GM23248 (cell line): ENCODE data around the gene GSE1. TPM values are rescaled to one million over a fixed set of nuclear protein-coding genes. Genes with fewer than 3 reads are reported as not detected.

Experiments used
- DNase-seq: peaks from one replicate; pipeline ENCODE4 v3.0.0-alpha.2; 2015
- H2AFZ ChIP-seq: fragments of 200-600 bp; sonication (generic); 2 replicates; pipeline ENCODE4 v1.6.1; 2016; ENCODE audit warnings: antibody characterized with exemption
- H3F3A ChIP-seq: fragments of 200-600 bp; sonication (generic); 2 replicates; pipeline ENCODE4 v1.6.1; 2016; ENCODE audit warnings: mild to moderate bottlenecking, antibody characterized with exemption, mixed run types; ENCODE audit not compliant: insufficient read depth
- H3K27ac ChIP-seq: fragments of 200-600 bp; sonication (generic); 2 replicates; pipeline ENCODE4 v1.5.1; 2016; ENCODE audit warnings: mild to moderate bottlenecking
- H3K27me3 ChIP-seq: fragments of 200-600 bp; sonication (generic); replicated peaks from 2 replicates; pipeline ENCODE4 v1.6.1; 2016; ENCODE audit warnings: mild to moderate bottlenecking; ENCODE audit not compliant: insufficient read depth
- H3K36me3 ChIP-seq: fragments of 200-600 bp; sonication (generic); 2 replicates; pipeline ENCODE4 v1.6.1; 2016; ENCODE audit warnings: low read depth, mild to moderate bottlenecking
- H3K4me1 ChIP-seq: fragments of 200-600 bp; sonication (generic); 2 replicates; pipeline ENCODE4 v1.6.1; 2016; ENCODE audit warnings: mild to moderate bottlenecking; ENCODE audit not compliant: insufficient read depth
- H3K4me2 ChIP-seq: fragments of 200-600 bp; sonication (generic); one replicate; pipeline ENCODE4 v1.6.1; 2016; ENCODE audit warnings: mild to moderate bottlenecking; ENCODE audit not compliant: unreplicated experiment
- H3K4me3 ChIP-seq: fragments of 200-600 bp; sonication (generic); 2 replicates; pipeline ENCODE4 v1.5.1; 2016; ENCODE audit warnings: mild to moderate bottlenecking
- H3K79me2 ChIP-seq: fragments of 200-600 bp; sonication (generic); 2 replicates; pipeline ENCODE4 v1.6.1; 2016; ENCODE audit warnings: mild to moderate bottlenecking; ENCODE audit not compliant: insufficient read depth
- H3K9ac ChIP-seq: fragments of 200-600 bp; sonication (generic); 2 replicates; pipeline ENCODE4 v1.6.1; 2016; ENCODE audit warnings: mild to moderate bottlenecking
- H3K9me2 ChIP-seq: fragments of 200-600 bp; sonication (generic); 2 replicates; pipeline ENCODE4 v1.6.1; 2016; ENCODE audit warnings: mixed run types, mild to moderate bottlenecking, moderate library complexity; ENCODE audit not compliant: insufficient read depth
- H3K9me3 ChIP-seq: fragments of 200-600 bp; sonication (generic); one replicate; pipeline ENCODE4 v1.6.1; 2017; ENCODE audit warnings: low read depth
- H4K20me1 ChIP-seq: fragments of 200-600 bp; sonication (generic); 2 replicates; pipeline ENCODE4 v1.6.0; 2016; ENCODE audit not compliant: insufficient read depth
- EZH2 ChIP-seq: fragments of 200-600 bp; sonication (generic); IDR thresholded peaks from 2 replicates; pipeline ENCODE4 v1.6.1; 2018; ENCODE audit warnings: antibody characterized with exemption, mild to moderate bottlenecking; ENCODE audit not compliant: insufficient read depth, poor library complexity, severe bottlenecking
- EZH2phosphoT487 ChIP-seq: fragments of 200-600 bp; sonication (generic); IDR thresholded peaks from 2 replicates; pipeline ENCODE4 v1.6.1; 2018; ENCODE audit warnings: antibody characterized with exemption, moderate library complexity, mild to moderate bottlenecking, low read depth; ENCODE audit not compliant: insufficient read depth
- WGBS, 2 experiments: methylation state at CpG; one replicate each; pipeline ENCODE4 v1.1.6; 2015 to 2017; ENCODE audit warnings: low lambda C conversion rate in 2 of 2, low coverage in 1 of 2; ENCODE audit errors: missing lambda C conversion rate in 2 of 2; 5-methylcytosine and 5-hydroxymethylcytosine counted together
- in situ Hi-C: fragments of 300-500 bp; cut with MboI; formaldehyde crosslinking; loops from 2 replicates; pipeline ENCODE4 v1.15.0; 2020
- polyA plus RNA-seq: library from polyadenylated mRNA; unstranded; fragments of >200 nt; fragmentation: Nextera tagmentation; extraction: Ambion mirVana; gene quantifications from 2 replicates; pipeline ENCODE4 v1.2.1, GENCODE V29; 2016
- total RNA-seq: library from RNA; depleted of rRNA; stranded (reverse); fragments of >200 nt; shearing (Covaris generic); gene quantifications from 2 replicates; pipeline ENCODE4 v1.2.3, GENCODE V29; 2014

The GSE1 gene
- total and polyA plus RNA-seq, 2 experiments from 2014 or later, result 11.6 to 35.1 TPM

DNA sequence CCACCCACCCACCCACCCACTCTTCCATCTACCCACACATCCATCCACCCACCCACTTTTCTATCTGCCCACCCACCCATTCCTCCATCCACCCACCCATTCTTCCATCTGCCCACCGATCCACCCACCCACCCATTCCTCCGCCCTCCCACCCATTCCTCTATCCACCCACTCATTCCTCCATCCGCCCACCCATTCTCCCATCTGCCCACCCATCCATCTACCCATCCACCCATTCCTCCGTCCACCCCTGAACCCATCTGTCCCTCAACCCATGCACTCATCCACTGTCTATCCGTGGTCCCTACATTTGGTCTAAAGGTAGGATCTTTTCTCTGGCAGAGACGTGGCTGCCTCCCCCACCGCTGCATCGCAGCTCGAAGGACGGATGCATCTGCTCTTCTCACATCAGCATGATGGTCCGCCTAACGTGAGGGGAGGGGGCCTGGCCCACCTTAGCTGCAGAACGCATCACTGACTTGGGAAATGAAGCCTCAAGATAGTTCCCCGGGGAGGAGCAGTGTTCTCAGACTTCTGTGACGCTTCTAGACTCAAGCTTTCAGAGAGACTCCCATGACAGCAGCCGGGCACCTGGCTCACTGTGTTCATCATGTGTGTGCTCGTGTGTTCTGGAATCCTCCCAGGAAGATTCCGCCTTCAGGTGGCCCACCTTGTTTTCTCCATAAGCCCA, 17.2 kb upstream of the GSE1 start:
- H3K36me3 ChIP-seq, result no peaks in the 10 kb centered on the region
- peaks cover 12% of the 10 kb centered on the region; the same call in 1 of the 2 replicates for H4K20me1 ChIP-seq
- H3F3A ChIP-seq, result no peaks in the 10 kb centered on the region
- no peak overlapping the region for H3K4me2 ChIP-seq
- peaks cover 72% of the 10 kb centered on the region for H3K79me2 ChIP-seq
- in situ Hi-C loops, result no loop called here
- H3K4me3 ChIP-seq, result no peak overlapping the region
- H3K9me2 ChIP-seq, result no peaks in the 10 kb centered on the region
- TF ChIP-seq EZH2, result no peak
- TF ChIP-seq EZH2phosphoT487, result no peak
- no peak overlapping the region for H3K27ac ChIP-seq
- no peaks in the 10 kb centered on the region for H3K9me3 ChIP-seq
- WGBS, 2 experiments, result 97 to 99% methylated on average over 16 to 18 of the region's 18 CpGs
- H2AFZ ChIP-seq, result no peak overlapping the region
- H3K27me3 ChIP-seq, result no peaks in the 10 kb centered on the region
- no peak overlapping the region for H3K9ac ChIP-seq
- DNase-seq, result no peak
- H3K4me1 ChIP-seq, result no peaks in the 10 kb centered on the region

DNA sequence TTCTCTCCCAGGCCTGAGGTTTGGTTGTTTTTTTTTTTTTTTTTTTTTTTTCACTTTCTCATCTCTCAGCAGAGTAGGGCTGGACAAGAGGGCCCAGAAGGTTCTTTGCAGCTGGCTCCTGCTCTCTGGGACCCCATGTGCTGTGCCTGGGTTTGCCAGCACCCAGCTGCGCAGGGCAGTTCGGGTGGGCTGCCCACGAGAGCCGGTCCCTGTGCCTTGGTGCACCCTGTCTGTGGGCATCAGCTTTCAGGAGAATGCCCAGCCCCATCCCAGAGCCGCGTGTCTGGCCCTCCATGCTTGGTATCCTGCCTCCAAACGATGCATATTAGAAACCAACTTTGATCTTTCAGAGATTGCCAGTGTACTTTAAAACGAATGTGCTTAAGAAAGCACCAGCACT, 15.0 kb upstream of the GSE1 start:
- Histone ChIP-seq H4K20me1 (peaks cover 12% of the 10 kb centered on the region; the same call in 1 of the 2 replicates), H3K27ac (no peak overlapping the region), H3K9me2 (no peaks in the 10 kb centered on the region), H3K4me1 (no peaks in the 10 kb centered on the region), H3K27me3 (no peaks in the 10 kb centered on the region), H3K9ac (no peak overlapping the region), H2AFZ (no peak overlapping the region), H3K4me3 (no peak overlapping the region), H3K4me2 (no peak overlapping the region), H3K9me3 (no peaks in the 10 kb centered on the region), H3F3A (no peaks in the 10 kb centered on the region), H3K36me3 (no peaks in the 10 kb centered on the region), H3K79me2 (peaks cover 72% of the 10 kb centered on the region)
- in situ Hi-C loops, result no loop called here
- TF ChIP-seq EZH2phosphoT487, result no peak
- no peak for TF ChIP-seq EZH2
- no peak for DNase-seq
- WGBS, 2 experiments, result 90% methylated on average over 8 of the region's 8 CpGs

DNA sequence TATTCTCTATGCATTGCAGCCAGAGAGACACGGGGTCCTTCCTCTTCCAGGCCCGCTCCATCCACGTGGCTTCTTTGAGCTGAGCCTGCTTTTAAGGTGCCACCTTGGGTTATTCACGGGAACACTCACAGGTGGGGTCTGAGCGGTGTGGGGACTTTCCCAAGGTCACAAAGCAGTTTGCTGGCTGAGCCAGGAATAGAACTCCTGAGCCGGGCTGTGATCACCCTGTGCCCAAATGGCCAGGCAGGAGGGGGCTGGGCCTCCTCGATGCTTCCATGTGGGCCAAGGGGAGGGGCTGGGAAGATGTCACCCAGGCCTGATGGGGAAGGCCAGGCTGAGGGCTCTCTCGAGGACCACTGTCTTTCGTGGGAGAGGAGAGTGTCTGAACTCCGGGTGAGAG, 13.0 kb upstream of the GSE1 start:
- Histone ChIP-seq H3F3A (no peaks in the 10 kb centered on the region), H3K4me3 (no peak overlapping the region), H3K9me2 (no peaks in the 10 kb centered on the region), H3K9ac (no peak overlapping the region), H3K27ac (no peak overlapping the region), H3K79me2 (peaks cover 86% of the 10 kb centered on the region), H3K36me3 (no peaks in the 10 kb centered on the region), H2AFZ (no peak overlapping the region), H3K27me3 (no peaks in the 10 kb centered on the region), H3K9me3 (no peaks in the 10 kb centered on the region), H4K20me1 (peaks cover 15% of the 10 kb centered on the region; the same call in 1 of the 2 replicates), H3K4me2 (no peak overlapping the region), H3K4me1 (no peaks in the 10 kb centered on the region)
- in situ Hi-C loops, result no loop called here
- no peak for DNase-seq
- WGBS, 2 experiments, result 75 to 81% methylated on average over 7 to 10 of the region's 10 CpGs
- TF ChIP-seq EZH2phosphoT487 (no peak), EZH2 (no peak)

DNA sequence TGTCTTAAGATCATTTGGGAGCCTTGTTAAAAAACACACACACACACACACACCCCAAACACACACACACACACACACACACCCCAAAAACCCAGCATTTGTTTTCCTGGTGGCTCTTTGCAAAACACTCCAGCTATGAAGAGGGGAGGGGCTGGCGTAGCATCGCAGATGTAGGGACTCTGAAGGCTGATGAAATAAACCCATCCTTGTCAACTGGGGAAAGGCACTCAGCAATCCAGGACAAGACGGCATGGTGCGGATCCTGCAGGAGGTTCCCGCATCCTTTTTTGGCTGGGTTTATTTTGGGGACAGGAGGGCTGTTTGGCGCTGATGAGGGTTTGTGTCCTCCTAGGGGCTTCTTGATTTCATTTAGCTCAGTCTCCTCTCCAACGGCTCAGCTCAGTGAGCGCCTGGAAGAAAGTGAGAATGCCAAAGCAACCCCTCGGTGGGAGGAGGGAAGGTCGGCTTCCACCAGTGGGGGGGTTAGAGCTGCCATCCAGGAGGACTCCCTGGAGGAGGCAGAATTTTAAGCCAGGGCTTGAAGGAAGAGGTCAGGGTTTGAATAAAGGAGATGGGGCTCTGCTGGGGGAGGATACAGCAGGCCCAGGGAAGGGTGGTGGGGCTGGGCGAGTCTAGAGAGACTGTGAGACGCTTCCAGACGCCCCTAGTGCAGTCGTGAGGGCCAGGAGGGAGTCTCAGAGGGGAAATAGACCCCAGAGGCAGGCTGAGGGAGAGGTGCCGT, 12.4 kb upstream of the GSE1 start:
- no peak overlapping the region for H2AFZ ChIP-seq
- no peaks in the 10 kb centered on the region for H3K9me2 ChIP-seq
- no peaks in the 10 kb centered on the region for H3K9me3 ChIP-seq
- no peak overlapping the region for H3K27ac ChIP-seq
- 71 to 75% methylated on average over 15 of the region's 15 CpGs for WGBS, 2 experiments
- no peak for DNase-seq
- peaks cover 93% of the 10 kb centered on the region for H3K79me2 ChIP-seq
- H3K4me3 ChIP-seq, result no peak overlapping the region
- H3K9ac ChIP-seq, result no peak overlapping the region
- no peaks in the 10 kb centered on the region for H3K36me3 ChIP-seq
- TF ChIP-seq EZH2, result no peak
- no peak for TF ChIP-seq EZH2phosphoT487
- no peaks in the 10 kb centered on the region for H3K27me3 ChIP-seq
- H4K20me1 ChIP-seq, result peaks cover 15% of the 10 kb centered on the region; the same call in 1 of the 2 replicates
- H3F3A ChIP-seq, result no peaks in the 10 kb centered on the region
- in situ Hi-C loops, result no loop called here
- no peak overlapping the region for H3K4me2 ChIP-seq
- H3K4me1 ChIP-seq, result no peaks in the 10 kb centered on the region
